ENCODE results near the gene TNS1. TPM values are rescaled to one million over a fixed set of nuclear protein-coding genes. Genes with fewer than 3 reads are reported as not detected.

Gene TNS1
- total RNA-seq, 2 donors from 2014 or later: 1,836 to 2,296 TPM

- TF ChIP-seq, protein P1, sequence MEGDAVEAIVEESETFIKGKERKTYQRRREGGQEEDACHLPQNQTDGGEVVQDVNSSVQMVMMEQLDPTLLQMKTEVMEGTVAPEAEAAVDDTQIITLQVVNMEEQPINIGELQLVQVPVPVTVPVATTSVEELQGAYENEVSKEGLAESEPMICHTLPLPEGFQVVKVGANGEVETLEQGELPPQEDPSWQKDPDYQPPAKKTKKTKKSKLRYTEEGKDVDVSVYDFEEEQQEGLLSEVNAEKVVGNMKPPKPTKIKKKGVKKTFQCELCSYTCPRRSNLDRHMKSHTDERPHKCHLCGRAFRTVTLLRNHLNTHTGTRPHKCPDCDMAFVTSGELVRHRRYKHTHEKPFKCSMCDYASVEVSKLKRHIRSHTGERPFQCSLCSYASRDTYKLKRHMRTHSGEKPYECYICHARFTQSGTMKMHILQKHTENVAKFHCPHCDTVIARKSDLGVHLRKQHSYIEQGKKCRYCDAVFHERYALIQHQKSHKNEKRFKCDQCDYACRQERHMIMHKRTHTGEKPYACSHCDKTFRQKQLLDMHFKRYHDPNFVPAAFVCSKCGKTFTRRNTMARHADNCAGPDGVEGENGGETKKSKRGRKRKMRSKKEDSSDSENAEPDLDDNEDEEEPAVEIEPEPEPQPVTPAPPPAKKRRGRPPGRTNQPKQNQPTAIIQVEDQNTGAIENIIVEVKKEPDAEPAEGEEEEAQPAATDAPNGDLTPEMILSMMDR (IDR thresholded peaks at IDR 0.05): no peak
- H3K4me3 ChIP-seq: no peak overlapping the region
- H3K36me3 ChIP-seq: peaks cover 13% of the 10 kb centered on the region
- H3K4me1 ChIP-seq (ENCODE audit: control insufficient read depth in 1 of 2, low read depth in 2 of 2): peaks cover 10 to 59% of the 10 kb centered on the region in 2 donors
- ATAC-seq (ENCODE audit: insufficient number of reproducible peaks, low FRiP score, low read depth) (no peak), DNase-seq (ENCODE audit: low spot score) (no peak)
- H3K9me3 ChIP-seq: no peaks in the 10 kb centered on the region
- peak overlapping the region; percentile 19 to 100 for H3K27ac ChIP-seq
- no peaks in the 10 kb centered on the region for H3K27me3 ChIP-seq (replicated peaks; ENCODE audit: insufficient read depth)
Observed at GRCh38 chr2:217944923-217945322, 57.9 kb downstream of the TNS1 start.

DNA sequence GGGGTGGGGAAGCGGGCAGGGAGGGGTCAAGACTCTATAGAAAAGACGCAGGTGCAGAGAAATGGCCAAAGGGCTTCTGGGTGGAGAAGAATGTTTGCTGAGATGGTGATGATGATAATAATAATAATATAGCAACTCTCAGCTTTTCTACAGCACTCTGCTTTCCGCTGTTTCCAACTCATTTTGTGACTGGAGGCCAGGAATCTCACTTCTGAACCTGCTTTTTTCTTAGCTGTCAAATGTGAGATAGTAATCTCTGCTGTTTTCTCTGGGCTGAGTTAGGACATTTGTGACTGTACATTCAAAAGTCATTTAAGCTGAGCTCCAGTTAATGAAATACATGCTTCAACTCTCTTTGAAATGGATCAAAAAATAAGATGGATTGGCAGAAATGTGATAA is 58.4 kb downstream of the TNS1 start:
- Histone ChIP-seq H3K27ac (peak overlapping the region; percentile 64 to 100), H3K4me3 (peak overlapping the region; percentile 82), H3K9me3 (no peaks in the 10 kb centered on the region), H3K4me1 (ENCODE audit: control insufficient read depth in 1 of 2, low read depth in 2 of 2) (peaks cover 10 to 57% of the 10 kb centered on the region in 2 donors), H3K27me3 (replicated peaks; ENCODE audit: insufficient read depth) (no peaks in the 10 kb centered on the region), H3K36me3 (peaks cover 13% of the 10 kb centered on the region)
- TF ChIP-seq, protein P1 (IDR thresholded peaks at IDR 0.05): no peak
- no peak for DNase-seq (ENCODE audit: low spot score)
- no peak for ATAC-seq (ENCODE audit: insufficient number of reproducible peaks, low FRiP score, low read depth)

DNA sequence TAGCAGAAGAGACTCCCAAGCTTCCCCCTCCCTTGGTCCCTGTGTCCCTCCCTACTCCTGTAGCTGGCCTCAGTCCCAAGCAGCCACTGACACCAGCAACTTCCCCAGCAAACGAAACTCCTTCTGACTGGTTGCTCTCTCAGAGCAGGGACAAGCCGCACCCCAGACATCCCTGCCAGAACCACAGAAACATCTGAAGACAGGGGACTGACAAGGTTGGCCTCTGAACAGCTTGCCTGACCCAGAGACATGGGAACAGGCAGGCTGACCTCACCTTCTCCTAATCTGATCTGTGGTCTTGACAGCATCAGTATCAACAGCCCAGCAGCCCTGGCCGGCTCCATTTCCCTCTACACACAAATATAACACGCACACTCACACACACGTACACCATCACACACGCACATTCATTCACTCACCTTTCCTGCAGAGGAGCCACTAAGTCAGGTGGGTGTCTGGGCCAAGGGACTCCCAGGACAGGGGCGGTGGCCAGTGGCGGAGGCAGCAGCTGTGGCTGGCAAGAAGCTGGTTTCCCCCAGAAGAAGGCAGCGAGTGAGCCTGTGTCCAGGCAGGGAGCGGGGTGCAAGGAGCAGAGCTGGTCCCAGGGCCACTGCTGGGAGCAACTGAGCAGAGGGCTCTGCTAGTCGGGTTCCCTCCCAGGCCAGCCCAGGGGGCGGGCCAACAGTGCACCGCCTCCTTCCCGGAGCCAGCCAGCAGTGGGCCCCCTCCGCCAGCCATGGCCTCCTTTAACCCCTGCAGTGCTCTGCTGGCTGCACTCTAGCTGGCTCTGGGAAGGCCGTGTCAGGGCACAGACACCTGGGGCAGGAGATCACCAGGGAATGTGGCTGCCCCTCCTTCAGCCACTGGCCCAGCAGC is 59.1 kb downstream of the TNS1 start:
- H3K27ac ChIP-seq: peak overlapping the region; percentile 99 to 100
- TF ChIP-seq, protein P1 (IDR thresholded peaks at IDR 0.05): no peak
- peaks cover 9 to 54% of the 10 kb centered on the region in 2 donors for H3K4me1 ChIP-seq (ENCODE audit: control insufficient read depth in 1 of 2, low read depth in 2 of 2)
- ATAC-seq (ENCODE audit: insufficient number of reproducible peaks, low FRiP score, low read depth) (peak; percentile 33), DNase-seq (ENCODE audit: low spot score) (no peak)
- H3K4me3 ChIP-seq: peak overlapping the region; percentile 82
- H3K27me3 ChIP-seq (replicated peaks; ENCODE audit: insufficient read depth): no peaks in the 10 kb centered on the region
- peaks cover 13% of the 10 kb centered on the region for H3K36me3 ChIP-seq
- H3K9me3 ChIP-seq: no peaks in the 10 kb centered on the region

DNA sequence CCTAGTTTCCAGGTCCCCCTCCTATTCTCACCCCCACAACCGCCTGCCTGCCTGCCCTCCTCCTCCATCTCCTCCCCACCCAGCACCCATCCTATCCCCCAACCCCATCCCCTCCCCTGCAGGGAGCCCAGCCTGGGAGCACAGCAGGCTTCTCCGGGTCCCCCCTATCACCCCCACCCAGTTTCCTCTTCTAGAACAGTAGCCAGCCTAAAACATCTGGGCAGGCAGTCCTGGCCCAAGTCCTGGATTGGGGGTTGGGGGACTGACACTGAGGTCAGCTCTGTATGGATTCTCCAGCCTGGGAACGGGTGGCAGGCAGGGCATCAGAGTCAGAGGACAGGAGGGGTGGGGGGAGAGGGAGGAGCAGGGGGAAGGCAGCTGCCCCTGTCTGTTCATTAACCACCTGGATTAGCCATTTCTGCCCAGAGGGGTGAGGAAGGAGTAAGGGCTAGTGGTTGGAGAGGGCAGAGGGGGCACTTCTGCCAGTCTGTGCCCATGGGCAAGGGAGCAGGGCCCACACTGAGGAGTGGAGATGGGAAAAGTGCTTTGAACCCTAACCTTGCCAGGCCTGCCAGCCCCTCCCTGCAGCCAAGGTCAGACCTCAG is 60.0 kb downstream of the TNS1 start:
- Histone ChIP-seq H3K4me1 (ENCODE audit: control insufficient read depth in 1 of 2, low read depth in 2 of 2) (peaks cover 6 to 54% of the 10 kb centered on the region in 2 donors), H3K4me3 (peak overlapping the region; percentile 82), H3K27me3 (replicated peaks; ENCODE audit: insufficient read depth) (no peaks in the 10 kb centered on the region), H3K27ac (peak overlapping the region; percentile 99 to 100), H3K36me3 (peaks cover 16% of the 10 kb centered on the region), H3K9me3 (no peaks in the 10 kb centered on the region)
- TF ChIP-seq, protein P1 (IDR thresholded peaks at IDR 0.05): no peak
- DNase-seq (ENCODE audit: low spot score) (no peak), ATAC-seq (ENCODE audit: insufficient number of reproducible peaks, low FRiP score, low read depth) (no peak)
